GM18520 (cell line): ENCODE measurements around the gene KCND2.
"Not testable (repeated sequence)": the region's sequence is repeated elsewhere in the genome, so short reads cannot be mapped to it uniquely, and the experiment has no call there.

Experiments
- ATAC-seq: cut with Tn5 transposase; IDR thresholded peaks from one replicate; pipeline ENCODE4 v1.9.1; 2021; ENCODE audit not compliant: unreplicated experiment

KCND2 gene

DNA sequence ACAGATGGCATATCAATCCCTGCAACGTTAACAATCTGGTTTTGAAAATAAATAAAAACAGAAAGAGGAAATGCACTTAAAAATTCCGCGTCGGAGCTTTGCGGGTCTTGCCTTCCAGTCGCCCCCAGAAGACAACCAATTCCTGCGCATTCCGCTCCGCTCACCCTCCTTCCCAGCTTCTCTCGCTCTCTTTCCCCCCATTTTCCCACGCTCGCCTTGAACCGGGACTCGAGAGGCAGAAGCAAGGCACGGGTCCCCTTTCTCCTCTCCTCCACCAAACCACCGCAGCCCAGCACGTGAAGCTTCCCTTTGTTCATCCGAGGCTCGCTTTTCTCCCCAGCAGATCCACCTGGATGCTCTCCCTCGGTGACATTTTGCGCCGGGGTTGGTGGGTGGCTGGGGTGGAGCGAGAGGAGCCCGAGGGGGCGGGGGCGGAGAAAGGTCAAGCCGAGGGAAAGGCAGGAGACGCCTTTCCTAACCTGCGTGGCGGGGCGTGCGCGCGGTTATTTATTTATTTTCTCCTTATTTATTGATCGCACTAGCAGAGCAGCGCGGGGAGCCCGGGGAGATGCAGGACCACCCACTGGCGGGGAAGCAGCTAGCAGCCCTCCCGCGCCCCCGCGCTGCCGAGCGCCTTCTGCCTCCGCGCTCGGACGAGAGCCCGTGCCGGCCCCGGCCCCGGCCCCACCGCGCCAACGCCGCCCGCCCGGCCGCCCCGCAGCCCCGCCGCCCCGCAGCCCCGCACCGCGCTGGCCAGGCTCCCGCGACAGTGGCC is at the start of gene KCND2:
Gene KCND2, plus strand, starts transcription at position 475 of the 775 bp plus-strand sequence.
- no peak for ATAC-seq

DNA sequence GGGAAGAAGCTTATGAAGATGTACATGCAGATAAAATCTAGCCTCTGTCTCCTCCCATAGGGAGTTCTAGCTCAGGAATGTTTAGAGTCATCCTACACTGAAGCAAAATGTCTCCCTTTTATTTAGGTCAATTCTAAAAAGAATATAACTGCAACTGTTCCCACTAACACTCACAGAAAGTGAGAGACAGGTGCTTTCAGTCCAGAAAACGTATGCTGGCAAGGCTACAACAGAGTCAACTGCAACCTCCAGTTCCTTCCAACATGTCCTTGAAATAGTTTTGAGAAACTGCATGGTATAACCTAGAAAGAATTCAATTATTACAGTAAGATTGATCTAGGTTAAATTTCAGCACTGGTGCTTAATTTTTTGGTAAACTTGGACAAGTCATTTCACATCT is 46.8 kb upstream of the KCND2 start:
- ATAC-seq, result no peak

DNA sequence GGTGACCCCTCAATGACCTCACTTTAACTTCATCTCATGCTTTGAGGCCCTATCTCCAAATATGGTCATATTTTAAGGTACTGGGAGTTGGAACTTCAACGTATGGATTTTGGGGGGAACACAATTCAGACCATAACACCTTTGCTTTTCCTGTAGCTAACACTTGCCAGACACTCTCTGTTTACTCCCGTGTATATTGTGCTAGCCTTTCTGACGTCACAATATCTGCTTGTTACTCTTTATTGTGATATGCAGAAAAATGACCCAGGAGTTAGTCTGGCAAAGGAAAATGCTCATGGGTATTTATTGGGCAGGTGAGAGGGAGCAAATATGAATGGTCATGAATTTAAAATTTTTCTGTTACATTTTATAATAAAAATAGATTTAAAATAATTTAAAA is 45.7 kb upstream of the KCND2 start:
- no peak for ATAC-seq

DNA sequence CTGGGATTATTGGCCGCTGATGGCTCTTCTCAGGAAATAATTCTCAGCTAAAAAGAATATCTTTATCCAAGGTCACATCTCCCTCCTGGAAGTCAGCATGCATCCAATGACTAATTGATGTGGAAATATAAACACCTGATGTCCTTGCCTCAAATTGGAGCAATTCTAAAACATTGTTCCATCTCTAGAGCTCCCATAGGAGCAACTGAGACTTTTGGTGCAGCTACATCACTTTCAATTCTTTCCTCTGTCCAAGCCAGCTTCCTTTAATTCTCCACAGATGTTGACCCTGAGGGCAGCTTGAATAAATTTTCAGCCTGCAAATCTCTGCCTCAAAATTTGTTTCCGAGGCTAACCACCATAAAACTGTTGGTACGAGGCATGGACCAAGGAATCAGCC is 43.9 kb upstream of the KCND2 start:
- no peak for ATAC-seq

DNA sequence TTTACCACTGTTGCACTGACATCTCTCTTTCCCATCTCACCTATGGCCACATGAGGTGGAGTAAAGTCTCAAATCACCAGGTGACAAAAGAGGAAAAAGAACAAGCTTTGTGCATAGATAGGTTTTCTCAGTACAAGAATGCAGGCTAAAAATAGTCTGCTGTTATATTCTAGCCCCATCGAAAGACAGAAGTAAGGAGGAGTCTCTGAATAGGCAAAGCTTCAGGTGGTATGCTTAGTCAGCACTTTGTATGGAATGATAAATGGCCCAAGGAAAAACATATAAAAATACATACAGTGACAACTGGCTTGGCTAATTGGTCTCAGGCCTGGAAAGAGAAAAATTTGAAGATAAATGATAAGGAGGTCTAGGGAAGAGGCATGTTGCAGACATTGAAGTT is 39.6 kb upstream of the KCND2 start:
- no peak for ATAC-seq

DNA sequence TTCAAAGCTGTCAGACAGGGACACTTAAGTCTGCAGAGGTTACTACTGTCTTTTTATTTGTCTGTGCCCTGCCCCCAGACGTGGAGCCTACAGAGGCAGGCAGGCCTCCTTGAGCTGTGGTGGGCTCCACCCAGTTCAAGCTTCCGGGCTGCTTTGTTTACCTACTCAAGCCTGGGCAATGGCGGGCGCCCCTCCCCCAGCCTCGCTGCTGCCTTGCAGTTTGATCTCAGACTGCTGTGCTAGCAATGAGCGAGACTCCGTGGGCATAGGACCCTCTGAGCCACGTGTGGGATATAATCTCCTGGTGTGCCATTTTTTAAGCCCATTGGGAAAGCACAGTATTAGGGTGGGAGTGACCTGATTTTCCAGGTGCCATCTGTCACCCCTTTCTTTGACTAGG is 32.6 kb upstream of the KCND2 start:
- ATAC-seq, result not testable (repeated sequence)

DNA sequence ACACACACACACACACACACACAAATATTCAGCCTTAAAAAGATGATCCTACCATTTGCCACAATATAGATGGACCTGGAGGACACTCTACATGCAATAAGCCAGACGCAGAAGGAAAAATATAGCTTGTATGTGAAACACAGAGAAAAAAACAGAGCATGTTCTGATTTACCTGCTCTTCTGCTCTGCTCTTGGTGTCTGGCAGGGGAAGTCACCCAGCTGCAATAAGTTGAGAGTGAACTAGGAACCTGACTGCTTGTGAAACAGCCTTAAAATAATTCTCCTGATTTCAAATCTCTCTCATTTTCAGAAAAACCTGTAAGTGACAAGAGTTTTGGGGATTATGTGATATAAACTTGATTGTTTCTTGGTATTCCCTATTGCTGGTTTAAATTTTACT is 31.0 kb upstream of the KCND2 start:
- no peak for ATAC-seq

DNA sequence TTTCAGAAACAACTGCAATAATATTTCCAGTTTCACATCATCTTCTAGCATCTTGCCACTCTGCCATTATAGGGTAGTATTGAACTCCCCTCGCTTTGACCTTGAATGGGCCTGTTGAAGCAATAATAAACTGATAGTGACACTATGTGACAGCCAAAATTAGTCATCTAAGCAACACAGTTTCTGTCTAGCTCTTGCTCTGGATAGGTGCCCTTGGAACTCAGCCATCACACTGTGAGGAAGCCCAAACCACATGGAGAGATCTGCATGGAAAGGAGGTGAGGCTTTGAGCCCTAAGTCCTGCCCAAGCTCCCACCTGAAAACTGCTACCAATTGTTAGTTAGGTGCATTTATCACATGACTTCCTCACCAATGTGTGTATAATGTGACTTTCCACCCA is 18.1 kb upstream of the KCND2 start:
- ATAC-seq, result no peak

DNA sequence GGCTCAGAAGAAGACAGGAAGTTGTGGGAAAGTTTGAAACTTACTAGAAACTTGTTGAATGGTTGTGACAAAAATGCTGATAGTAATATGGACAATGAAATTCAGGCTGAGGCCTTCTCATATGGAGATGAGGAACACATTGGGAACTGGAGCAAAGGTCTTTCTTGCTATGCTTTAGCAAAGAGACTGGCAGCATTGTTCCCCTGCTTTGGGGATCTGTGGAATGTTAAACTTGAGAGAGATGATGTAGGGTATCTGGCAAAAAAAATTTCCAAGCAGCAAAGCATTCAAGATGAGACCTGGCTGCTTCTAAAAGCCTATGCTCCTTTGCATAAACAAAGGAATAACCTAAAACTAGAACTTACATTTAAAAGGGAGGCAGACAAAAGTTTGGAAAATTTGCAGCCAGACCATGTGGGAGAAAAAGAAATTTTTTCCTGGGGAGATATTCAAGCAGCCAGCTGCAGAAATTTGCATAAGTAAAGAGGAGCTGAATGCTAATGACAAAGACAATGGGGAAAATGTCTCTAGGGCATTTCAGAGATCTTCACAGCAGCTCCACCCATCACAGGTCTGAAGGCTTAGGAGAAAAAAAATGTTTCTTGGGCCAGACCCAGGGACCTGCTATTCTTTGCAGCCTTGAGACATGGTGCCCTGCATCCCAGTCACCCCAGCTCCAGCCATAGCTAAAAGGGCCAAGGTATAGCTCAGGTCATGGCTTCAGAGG is 16.5 kb upstream of the KCND2 start:
- ATAC-seq, result no peak

DNA sequence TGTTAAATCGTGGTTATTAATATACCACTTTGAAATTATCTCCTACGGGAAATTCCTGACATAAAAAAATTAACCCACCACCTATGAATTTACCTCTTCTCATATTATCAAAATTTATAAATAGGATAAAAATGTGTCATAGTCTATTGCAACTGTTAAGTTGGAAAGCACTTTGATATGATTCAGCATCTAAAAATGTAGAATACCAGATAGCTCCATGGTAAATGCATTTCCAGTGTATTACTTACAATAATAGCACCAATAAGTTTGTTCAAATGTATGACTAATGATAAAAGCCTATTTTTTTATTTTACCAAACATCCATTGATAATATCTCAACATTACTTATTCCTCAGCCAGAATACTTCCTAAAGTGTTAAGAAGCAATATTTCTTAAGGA is 13.6 kb upstream of the KCND2 start:
- no peak for ATAC-seq

DNA sequence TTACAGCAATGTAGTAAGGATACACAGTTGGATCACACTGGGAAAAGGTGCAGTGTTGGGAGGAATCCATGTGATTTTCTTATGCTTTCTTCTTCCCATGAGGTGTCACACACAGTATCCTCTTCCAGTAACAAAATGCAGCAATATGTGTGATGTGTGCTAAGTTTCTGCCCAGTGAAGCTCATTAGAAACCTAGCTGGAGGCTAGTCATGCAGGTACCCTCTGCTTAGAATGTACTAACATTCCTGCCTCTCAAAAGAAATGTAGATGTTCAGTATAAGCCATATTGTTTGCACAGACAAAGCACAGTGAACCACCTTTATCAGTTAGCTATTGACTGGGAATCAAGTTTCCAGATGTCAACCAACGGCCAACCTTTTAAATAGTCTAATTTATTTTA is 12.9 kb upstream of the KCND2 start:
- no peak for ATAC-seq

DNA sequence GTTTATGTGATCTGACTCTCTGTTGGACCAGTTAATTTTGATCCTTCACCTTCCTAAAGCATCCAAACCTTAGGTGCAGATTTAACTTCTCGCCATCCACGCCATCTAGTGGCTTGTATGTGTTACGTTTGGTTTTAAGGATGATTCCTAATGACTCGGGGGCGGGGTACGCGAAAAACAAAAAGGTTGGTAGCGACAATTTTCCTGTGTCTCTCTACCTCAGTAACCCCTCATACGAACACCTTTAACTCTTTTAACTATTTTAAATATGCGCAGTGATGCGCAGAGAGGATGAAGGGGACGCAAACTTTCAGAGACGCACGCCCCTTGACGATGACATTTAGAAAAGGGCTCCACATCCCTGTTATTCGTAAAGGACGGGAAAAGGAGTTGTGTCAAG is 714 bp upstream of the KCND2 start:
- ATAC-seq, result peak; percentile 44

DNA sequence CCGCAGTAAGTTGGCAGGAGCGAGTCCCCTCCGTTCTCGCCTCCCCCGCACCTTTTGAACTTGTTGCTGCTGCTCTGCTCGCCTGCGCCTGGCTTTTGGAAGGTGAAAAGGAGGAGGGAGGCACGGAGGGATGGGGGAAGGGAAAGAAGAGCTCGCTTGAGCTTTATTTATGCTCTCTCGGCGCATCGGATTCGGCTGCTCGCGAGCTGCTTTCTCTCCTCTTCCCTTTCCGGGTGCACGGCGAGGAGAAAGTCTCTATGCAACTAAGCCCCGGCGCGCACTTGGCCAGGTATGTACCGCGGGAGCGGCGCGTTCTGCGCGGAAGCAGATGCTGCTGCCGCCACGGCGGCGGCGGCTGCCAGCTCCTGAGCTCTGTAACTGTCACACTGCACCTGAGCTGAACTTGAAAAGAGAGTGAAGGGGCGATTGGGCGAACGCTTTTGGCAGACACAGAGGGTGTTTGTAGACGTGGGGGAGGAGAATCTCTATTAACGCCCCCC is 551 bp downstream of the KCND2 start:
- ATAC-seq, result no peak

DNA sequence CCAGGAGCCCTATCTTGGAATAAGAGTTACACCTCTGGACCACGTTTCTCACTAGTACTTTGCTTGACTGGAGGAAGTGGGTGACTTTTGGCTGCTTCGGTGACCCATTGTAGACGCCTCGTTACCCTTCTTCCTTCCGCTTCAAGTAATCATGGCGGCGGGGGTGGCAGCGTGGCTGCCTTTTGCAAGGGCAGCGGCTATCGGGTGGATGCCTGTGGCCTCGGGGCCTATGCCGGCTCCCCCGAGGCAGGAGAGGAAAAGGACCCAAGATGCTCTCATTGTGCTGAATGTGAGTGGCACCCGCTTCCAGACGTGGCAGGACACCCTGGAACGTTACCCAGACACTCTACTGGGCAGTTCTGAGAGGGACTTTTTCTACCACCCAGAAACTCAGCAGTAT is 1.5 kb downstream of the KCND2 start:
- ATAC-seq, result no peak

DNA sequence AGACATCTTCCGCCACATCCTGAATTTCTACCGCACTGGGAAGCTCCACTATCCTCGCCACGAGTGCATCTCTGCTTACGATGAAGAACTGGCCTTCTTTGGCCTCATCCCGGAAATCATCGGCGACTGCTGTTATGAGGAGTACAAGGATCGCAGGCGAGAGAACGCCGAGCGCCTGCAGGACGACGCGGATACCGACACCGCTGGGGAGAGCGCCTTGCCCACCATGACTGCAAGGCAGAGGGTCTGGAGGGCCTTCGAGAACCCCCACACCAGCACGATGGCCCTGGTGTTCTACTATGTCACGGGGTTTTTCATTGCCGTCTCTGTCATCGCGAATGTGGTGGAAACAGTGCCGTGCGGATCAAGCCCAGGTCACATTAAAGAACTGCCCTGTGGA is 1.9 kb downstream of the KCND2 start:
- ATAC-seq, result no peak

DNA sequence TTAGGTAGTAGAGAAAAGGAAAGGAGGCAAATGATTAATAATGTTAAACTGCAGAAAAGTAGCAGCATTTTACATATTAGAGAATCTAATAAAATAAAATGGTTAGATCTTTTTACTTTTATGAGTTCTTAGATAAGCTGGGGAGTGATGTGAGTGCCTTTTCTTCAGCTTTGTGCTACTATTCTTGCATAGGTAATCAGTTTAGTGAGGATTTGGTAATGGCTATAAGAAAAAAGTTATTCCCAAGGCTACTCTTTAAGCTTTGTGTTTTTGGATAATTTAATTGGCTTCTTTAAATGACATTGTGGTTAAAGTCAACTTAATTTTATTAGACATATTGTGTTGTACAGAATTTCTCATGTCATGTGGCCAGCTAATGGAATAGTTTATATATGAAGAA is 3.7 kb downstream of the KCND2 start:
- ATAC-seq, result no peak

DNA sequence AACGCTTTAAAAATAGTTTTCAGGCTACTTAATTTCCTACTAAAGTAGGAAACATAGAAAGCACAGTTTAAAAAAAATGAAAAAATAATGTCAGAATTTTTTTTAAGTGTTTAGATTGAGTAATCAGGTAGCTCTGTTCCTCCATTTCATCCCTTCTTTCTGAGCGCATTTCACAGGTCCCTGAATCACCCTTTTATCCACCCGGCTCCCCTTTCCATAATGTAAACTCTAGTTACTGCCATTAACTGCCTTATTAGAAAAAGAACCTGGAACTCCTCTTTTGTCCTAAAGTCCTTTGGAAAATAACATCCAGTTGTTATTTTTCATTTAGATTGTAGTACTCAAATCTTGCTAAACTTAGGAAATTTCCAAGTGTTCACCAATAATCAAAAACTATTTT is 5.8 kb downstream of the KCND2 start:
- ATAC-seq, result no peak

DNA sequence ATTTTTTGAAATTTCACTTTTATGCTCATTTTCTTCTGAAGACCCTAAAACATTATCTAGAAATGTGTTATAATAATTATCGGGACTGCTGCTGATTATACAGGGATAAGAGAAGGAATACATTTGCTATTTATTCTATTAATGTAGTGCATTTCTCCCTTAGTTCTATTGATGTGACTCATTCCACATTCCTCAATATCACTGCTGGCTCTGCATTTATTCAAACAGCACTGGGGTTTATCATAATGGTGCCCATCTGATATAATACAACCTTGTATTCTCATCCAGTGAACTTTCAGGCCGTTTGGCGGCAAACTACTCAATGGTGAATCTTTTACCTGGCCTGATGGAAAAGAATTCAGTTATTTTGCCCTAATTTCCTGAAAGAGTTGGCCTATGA is 7.8 kb downstream of the KCND2 start:
- ATAC-seq, result no peak

DNA sequence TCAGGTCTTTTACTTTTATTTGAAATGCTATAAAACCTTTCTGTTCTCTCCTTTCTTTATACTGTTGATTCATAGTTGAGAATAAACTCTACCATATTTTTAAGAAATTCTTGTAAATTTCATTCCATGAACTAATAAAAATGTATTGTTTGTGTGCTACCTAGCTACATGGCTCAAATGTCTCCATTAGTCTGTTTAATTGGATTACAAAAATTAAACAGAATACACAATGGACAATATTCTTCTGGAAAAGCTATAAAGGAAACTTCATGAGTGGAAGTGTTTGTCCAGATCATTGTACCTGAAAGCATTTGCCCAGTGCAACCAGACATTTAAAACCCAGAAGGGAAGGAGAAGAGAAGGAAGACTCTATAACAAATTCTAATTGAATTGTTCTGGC is 20.1 kb downstream of the KCND2 start:
- no peak for ATAC-seq

DNA sequence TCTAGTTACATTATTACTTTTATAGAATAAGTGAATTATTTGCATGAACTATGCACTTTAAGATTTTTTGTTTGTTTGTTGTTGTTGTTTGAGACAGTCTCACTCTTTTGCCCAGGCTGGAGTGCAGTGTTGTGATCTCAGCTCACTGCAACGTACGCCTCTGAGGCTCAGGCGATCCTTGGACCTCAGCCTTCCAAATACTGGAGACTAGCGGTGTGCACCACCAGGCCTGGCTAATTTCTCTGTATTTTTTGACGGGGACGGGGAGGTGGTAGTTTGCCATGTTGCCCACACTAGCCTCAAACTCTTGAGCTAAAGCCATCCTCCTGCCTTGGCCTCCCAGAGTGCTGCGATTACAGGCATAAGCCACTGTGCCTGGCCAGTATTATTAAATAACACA is 29.2 kb downstream of the KCND2 start:
- no peak for ATAC-seq

DNA sequence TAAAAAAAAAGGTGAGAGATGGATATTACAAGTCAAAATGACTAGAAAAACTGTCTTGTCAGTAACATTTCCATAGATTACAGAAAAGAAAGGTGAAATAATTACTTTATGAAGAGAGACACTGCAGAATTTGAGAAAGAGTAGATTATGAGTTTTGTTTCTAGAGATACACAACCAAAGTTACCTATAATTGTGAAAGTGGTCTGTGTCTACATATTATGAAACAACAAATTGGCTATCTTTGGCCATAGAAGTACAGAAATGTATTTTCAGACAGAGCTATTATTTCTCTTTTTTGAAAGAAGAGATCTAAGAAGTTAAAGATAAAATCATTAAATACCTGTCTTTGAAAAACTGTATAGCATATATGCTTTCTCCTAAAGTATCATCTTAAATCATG is 30.1 kb downstream of the KCND2 start:
- no peak for ATAC-seq

DNA sequence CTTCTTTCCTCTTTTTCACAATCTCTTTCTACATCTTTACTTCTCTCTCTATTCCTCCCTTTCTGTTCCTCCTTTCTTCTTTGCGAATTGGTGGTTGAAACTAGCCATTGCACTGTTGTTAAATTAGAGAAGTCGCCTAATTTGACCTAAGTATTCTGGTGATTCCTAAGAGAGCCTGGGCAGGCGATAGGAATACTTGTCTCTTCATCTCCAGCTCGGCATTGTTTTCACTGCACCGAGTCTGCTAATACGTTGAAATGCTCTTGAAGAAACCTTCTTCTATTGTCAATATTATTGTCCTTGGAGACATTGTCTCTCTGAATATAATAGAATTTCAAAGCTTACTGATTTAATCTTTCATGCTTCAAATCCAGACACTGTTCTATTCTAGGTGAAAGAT is 31.7 kb downstream of the KCND2 start:
- no peak for ATAC-seq
